Stimulated activated CD8-positive, alpha-beta memory T cell treated with anti-CD3 and anti-CD28 coated beads, Interleukin-12 subunit alpha, Interleukin-12 subunit beta, amount 100 ng/mL, for 24 hours (primary cell): Measurements from ENCODE around the gene HDDC2.

Experiments
- DNase-seq: peaks from one replicate; pipeline ENCODE4 v3.0.0-alpha.2; 2020; ENCODE audit errors: extremely low read depth

Gene HDDC2

GRCh38 chr6:125269328-125269985, 32.3 kb downstream of the HDDC2 start:
- DNase-seq = no peak

DNA sequence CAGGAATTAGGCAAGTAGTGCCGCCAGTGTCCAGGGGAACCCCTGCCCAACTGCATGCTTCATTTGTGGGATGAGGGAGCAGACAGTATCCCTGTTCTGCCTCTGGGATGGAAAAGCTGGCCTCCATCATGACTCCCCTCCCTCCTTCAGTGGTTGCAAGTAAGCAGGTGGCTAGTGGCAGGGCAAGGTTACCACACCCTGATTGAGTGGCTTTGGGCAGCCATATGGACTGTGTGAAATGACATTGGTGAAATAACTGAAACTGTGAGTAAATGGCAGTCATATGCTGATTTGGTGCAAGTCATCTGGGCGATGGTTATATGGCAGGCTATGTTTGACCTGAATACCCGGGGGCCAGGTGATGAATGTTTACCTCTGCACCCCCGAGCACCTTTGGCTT, 33.0 kb downstream of the HDDC2 start:
- no peak for DNase-seq

- DNase-seq = no peak
Measured at GRCh38 chr6:125267806-125268523, 33.8 kb downstream of the HDDC2 start.

GRCh38 chr6:125264476-125264875, 37.3 kb downstream of the HDDC2 start:
- DNase-seq = no peak

GRCh38 chr6:125262016-125263013, 39.5 kb downstream of the HDDC2 start:
- DNase-seq = no peak

- no peak for DNase-seq
Measured at GRCh38 chr6:125259354-125259736, 42.4 kb downstream of the HDDC2 start.

GRCh38 chr6:125258651-125259353, 43.0 kb downstream of the HDDC2 start:
- DNase-seq = no peak

GRCh38 chr6:125257351-125257750, 44.4 kb downstream of the HDDC2 start:
- no peak for DNase-seq

DNA sequence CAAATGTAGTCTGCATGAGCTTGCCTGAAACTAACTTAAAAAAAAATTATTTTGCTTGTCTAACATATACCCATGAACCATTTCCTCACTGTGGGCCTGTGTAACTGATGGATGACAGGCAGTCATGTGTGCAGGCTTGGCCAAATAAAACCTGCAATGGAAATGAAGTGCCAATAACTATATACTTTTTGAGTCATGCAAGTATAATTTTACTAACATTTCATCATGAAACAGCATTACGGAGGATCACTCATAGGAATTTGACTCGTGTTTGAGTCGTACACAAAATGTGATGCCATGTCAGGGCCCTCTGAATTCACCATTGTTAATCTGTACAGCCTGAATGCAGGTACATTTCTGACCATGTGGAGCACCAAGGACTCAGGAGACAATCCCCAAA, 46.6 kb downstream of the HDDC2 start:
- no peak for DNase-seq

DNA sequence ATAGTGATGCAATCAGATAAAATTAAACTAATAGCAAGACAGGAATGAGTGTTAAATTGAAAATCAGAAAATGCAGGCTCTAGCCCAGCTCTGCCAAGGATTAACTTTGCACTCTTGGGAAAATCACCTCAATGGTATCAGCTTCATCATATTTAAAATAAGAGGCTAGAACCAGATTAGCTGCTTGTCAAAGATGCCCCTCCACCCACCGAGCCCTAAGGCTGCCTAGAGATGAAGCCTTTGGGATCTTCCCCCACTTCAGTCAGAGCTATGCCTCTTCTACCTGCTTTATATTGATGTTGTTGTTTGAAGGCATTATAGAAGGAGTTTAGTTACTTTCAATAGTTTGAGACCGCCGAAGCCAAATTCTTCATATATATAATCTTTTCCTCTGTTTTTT, 47.4 kb downstream of the HDDC2 start:
- DNase-seq = no peak

- DNase-seq = no peak
Measured at GRCh38 chr6:125253881-125254280, 47.9 kb downstream of the HDDC2 start.

DNA sequence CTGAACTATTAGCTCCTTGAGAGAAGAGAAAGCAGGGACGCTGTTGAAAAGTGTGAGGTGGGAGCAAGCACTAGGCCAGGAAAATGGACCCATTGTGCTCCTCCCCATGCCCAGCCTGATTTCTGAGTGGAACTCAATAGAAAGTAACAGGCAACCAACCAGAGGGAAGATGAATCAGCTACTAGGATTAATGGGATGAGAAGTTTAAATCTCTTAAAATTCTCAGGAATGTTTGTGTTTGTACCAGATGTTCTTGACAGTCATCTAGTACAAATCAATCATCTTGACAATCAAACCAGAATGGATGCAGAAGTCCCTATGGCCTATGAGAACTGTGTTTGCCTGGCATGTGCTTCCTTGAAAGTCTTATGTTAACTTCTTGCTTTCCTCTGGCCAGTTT, 48.9 kb downstream of the HDDC2 start:
- DNase-seq = no peak

DNA sequence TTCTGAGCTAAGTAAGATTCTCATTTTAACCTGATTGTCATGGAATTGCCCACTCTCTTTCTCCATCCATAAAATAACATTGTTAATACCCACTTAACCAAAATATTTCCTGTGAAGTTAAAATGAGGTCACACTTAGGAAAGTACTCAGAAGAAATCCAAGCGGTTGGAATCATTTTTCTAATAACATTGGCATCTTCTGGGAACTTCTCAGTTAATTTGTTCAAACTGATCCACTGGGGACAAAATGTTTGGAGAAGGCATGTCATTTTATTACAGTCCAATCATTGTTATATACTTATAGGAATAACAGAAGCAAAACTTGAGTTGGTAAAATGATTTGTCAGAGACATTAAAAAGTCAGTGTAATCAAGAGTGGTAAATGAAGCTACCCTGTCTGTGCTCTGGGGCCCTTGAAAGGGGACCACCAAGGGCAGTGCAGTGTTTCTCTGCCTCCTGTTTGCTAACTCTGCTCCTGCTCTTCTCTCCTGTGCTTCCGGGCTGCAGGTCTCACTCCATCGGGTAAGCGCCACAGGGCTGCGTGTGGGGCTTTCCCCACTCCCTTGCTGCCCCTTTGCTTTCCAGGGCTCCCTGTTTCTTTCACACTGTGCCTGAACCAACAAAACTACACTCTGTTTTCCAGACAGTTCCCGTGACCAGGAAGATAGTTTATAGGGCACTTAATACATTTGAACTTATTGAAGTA, 50.1 kb downstream of the HDDC2 start:
- no peak for DNase-seq

GRCh38 chr6:125250511-125250910, 51.3 kb downstream of the HDDC2 start:
- DNase-seq = no peak

DNA sequence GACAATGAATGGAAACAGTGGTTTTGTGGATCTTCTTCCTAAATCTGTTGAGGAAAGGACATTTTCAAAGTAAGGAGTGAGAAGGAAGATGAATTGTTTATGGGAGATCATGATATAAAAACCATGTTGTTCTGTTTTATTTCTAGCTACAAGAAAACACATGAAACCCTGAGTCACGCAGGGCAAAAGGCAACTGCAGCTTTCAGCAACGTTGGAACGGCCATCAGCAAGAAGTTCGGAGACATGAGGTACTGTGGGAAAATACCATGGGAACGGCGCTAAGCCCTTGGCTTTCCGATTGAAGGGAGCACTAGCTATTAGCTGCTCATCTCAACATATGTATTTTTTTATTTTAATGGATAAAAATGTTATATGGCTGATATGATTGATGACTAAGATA, 53.6 kb downstream of the HDDC2 start:
- DNase-seq = no peak

DNA sequence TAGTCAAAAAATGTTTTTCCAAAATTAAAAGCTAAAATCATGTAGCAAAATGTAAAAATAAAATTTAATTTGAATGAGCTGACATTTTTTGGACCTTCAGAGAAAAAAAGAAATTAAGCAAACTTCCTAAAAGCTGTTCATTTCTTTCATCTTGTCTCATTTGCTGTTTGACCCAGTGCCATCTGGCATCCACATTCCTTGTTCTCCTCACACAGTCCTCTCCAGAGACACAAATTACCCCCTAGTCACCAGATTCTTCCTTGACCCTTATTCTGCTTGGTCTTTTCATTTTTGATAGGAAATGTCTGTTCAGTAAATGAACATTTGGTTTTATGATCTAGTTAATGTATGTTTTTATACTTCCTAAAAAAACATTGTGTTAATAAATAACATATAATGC, 55.2 kb downstream of the HDDC2 start:
- DNase-seq = no peak

GRCh38 chr6:125245523-125246264, 56.1 kb downstream of the HDDC2 start:
- no peak for DNase-seq

- no peak for DNase-seq
Measured at GRCh38 chr6:125245109-125245508, 56.7 kb downstream of the HDDC2 start.

- DNase-seq = no peak
Measured at GRCh38 chr6:125237764-125238163, 64.0 kb downstream of the HDDC2 start.

GRCh38 chr6:125236536-125237327, 65.0 kb downstream of the HDDC2 start:
- DNase-seq = no peak
